Small intestine (tissue), 7 donors: ENCODE data around the gene TAS2R60. TPM values are rescaled to one million over a fixed set of nuclear protein-coding genes. Genes with fewer than 3 reads are reported as not detected.
"Not testable (repeated sequence)": the region's sequence is repeated elsewhere in the genome, so short reads cannot be mapped to it uniquely, and the experiment has no call there.

Experiments used
- DNase-seq, 2 donors: peaks; one replicate each; pipeline versions ENCODE4 v3.0.0 to v3.0.0-alpha.2; 2013
- FAIRE-seq: peaks from 2 replicates; lab custom pipeline; 2012; peaks lifted over from hg19 to GRCh38; lab: Jason Lieb, UNC
- H3K27ac ChIP-seq, 3 donors: one replicate each; pipeline ENCODE4 v1.5.1; 2013; ENCODE audit warnings: low read length in 2 of 3, mild to moderate bottlenecking in 2 of 3, control low read depth in 1 of 3, inconsistent platforms in 1 of 3, low read depth in 1 of 3, moderate library complexity in 1 of 3
- H3K27me3 ChIP-seq, 3 donors: one replicate each; pipeline ENCODE4 v1.6.1; 2013; ENCODE audit warnings: low read length in 3 of 3, inconsistent platforms in 1 of 3; ENCODE audit not compliant: control insufficient read depth in 3 of 3, insufficient read depth in 3 of 3
- H3K36me3 ChIP-seq, 3 donors: one replicate each; pipeline ENCODE4 v1.6.1; 2013; ENCODE audit warnings: low read length in 3 of 3, inconsistent platforms in 1 of 3, low read depth in 1 of 3, mild to moderate bottlenecking in 1 of 3, moderate library complexity in 1 of 3; ENCODE audit not compliant: control insufficient read depth in 3 of 3, insufficient read depth in 2 of 3
- H3K4me1 ChIP-seq, 3 donors: one replicate each; pipeline ENCODE4 v1.6.1; 2013; ENCODE audit warnings: low read length in 2 of 3, inconsistent platforms in 1 of 3, low read depth in 1 of 3, mild to moderate bottlenecking in 1 of 3, moderate library complexity in 1 of 3; ENCODE audit not compliant: control insufficient read depth in 3 of 3, insufficient read depth in 2 of 3
- H3K4me3 ChIP-seq, 3 donors: one replicate each; pipeline ENCODE4 v1.5.1; 2013; ENCODE audit warnings: low read length in 3 of 3, control low read depth in 1 of 3, inconsistent platforms in 1 of 3, low read depth in 1 of 3, mild to moderate bottlenecking in 1 of 3, moderate library complexity in 1 of 3
- H3K9me3 ChIP-seq, 2 donors: one replicate each; pipeline ENCODE4 v1.6.1; 2013; ENCODE audit warnings: low read depth in 1 of 2, low read length in 1 of 2; ENCODE audit not compliant: control insufficient read depth in 2 of 2, insufficient read depth in 1 of 2
- WGBS, 3 donors: extraction: QIAGEN DNeasy Blood & Tissue Kit; methylation state at CpG; one replicate each; pipeline ENCODE4 v1.1.7; 2013; 5-methylcytosine and 5-hydroxymethylcytosine counted together
- polyA plus RNA-seq, 4 donors: library from polyadenylated mRNA; stranded (reverse) in 3 of 4; unstranded in 1 of 4; fragments of 200-250 nt in 3 of 4; fragments of 120-200 nt in 1 of 4; gene quantifications; one replicate each; pipeline versions ENCODE4 v1.2.1 to v1.2.3, GENCODE V29; 2013
- donor health status: healthy with polysubstance abuse.
- donor health status: control.
- donor health status: control.
- donor health status: Bipolar disorder and iron deficiency.
- donor health status: healthy.

The TAS2R60 gene
- polyA plus RNA-seq, 4 donors: not detected

DNA sequence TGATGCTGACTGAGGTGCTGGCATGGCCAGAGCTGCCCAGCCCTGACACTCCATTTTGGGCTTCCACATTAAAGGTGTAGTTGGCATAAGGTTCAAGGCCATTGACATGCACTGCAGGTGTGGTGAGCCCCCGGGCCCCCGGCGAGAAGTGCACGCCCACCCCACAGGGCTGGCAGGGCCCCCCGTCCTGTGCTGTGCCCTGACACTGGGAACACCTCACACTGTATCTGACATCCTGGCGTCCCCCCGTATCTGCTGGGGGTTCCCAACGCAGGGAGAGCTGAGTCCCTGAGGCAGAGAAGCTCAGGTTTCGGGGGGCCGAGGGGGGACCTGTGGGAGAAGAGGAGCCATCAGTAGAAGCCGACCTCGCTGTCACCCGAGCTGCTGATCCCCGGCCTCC, 44.6 kb upstream of the TAS2R60 start:
- no peaks in the 10 kb centered on the region for H3K9me3 ChIP-seq
- no peak overlapping the region for H3K27ac ChIP-seq
- H3K27me3 ChIP-seq: no peaks in the 10 kb centered on the region
- peaks cover 0 to 26% (median 2%) of the 10 kb centered on the region in 3 donors for H3K4me1 ChIP-seq
- FAIRE-seq (no peak), DNase-seq (no peak)
- H3K36me3 ChIP-seq: peaks cover 5 to 79% (median 11%) of the 10 kb centered on the region in 3 donors
- H3K4me3 ChIP-seq: no peak overlapping the region
- WGBS, 3 donors: 90 to 93% (median 91%) methylated on average over 14 of the region's 14 CpGs

- FAIRE-seq: no peak
- no peak overlapping the region for H3K4me3 ChIP-seq
- H3K27me3 ChIP-seq: no peaks in the 10 kb centered on the region
- no peak overlapping the region for H3K27ac ChIP-seq
- H3K36me3 ChIP-seq: peaks cover 5 to 74% (median 11%) of the 10 kb centered on the region in 3 donors
- WGBS, 3 donors: 86 to 90% (median 86%) methylated on average over 8 of the region's 8 CpGs
- H3K4me1 ChIP-seq: peaks cover 0 to 20% (median 2%) of the 10 kb centered on the region in 3 donors
- no peak for DNase-seq
- H3K9me3 ChIP-seq: no peaks in the 10 kb centered on the region
Observed at GRCh38 chr7:143399151-143399550, 44.1 kb upstream of the TAS2R60 start.

GRCh38 chr7:143399642-143400041, 43.6 kb upstream of the TAS2R60 start:
- H3K4me3 ChIP-seq: no peak overlapping the region
- H3K27me3 ChIP-seq: no peaks in the 10 kb centered on the region
- H3K9me3 ChIP-seq: no peaks in the 10 kb centered on the region
- FAIRE-seq (no peak), DNase-seq (no peak)
- H3K27ac ChIP-seq: no peak overlapping the region
- 94 to 97% (median 96%) methylated on average over 20 of the region's 20 CpGs for WGBS, 3 donors
- H3K36me3 ChIP-seq: peaks cover 5 to 69% (median 11%) of the 10 kb centered on the region in 3 donors
- H3K4me1 ChIP-seq: peaks cover 0 to 19% (median 2%) of the 10 kb centered on the region in 3 donors

DNA sequence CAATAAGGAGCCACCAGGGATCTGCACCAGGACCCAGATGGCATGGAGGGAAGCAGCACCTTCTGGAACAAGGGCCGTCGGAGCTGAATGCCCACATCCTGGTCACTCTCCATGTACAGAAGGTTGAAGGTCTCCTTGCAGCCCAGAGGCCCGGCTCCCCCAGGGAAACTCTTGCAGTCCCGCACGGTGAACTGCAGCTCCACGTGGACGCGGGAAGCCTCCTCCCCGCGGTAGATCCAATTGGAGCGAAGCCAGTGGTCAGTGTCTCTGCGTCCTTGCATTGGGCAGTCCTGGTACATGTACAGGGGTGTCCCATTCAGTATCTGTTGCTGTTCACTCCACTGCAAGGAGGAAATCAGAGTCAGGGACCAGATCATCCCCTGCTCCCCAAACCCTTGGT, 42.0 kb upstream of the TAS2R60 start:
- Histone ChIP-seq H3K4me3 (no peak overlapping the region), H3K27ac (no peak overlapping the region), H3K36me3 (peaks cover 5 to 57% (median 9%) of the 10 kb centered on the region in 3 donors), H3K27me3 (no peaks in the 10 kb centered on the region), H3K4me1 (peaks cover 4 to 17% (median 8%) of the 10 kb centered on the region in 3 donors), H3K9me3 (no peaks in the 10 kb centered on the region)
- 91 to 93% (median 91%) methylated on average over 12 of the region's 12 CpGs for WGBS, 3 donors
- FAIRE-seq (no peak), DNase-seq (no peak)

- not testable (repeated sequence) for DNase-seq, H3K4me3 ChIP-seq, H3K27me3 ChIP-seq, H3K27ac ChIP-seq, FAIRE-seq, H3K9me3 ChIP-seq
- peaks cover 5 to 47% (median 8%) of the 10 kb centered on the region in 3 donors for H3K36me3 ChIP-seq
- WGBS, 3 donors: 78 to 81% (median 79%) methylated on average over 4 of the region's 4 CpGs
- H3K4me1 ChIP-seq: peaks cover 8 to 24% (median 11%) of the 10 kb centered on the region in 3 donors
Observed at GRCh38 chr7:143402233-143402632, 41.0 kb upstream of the TAS2R60 start.

DNA sequence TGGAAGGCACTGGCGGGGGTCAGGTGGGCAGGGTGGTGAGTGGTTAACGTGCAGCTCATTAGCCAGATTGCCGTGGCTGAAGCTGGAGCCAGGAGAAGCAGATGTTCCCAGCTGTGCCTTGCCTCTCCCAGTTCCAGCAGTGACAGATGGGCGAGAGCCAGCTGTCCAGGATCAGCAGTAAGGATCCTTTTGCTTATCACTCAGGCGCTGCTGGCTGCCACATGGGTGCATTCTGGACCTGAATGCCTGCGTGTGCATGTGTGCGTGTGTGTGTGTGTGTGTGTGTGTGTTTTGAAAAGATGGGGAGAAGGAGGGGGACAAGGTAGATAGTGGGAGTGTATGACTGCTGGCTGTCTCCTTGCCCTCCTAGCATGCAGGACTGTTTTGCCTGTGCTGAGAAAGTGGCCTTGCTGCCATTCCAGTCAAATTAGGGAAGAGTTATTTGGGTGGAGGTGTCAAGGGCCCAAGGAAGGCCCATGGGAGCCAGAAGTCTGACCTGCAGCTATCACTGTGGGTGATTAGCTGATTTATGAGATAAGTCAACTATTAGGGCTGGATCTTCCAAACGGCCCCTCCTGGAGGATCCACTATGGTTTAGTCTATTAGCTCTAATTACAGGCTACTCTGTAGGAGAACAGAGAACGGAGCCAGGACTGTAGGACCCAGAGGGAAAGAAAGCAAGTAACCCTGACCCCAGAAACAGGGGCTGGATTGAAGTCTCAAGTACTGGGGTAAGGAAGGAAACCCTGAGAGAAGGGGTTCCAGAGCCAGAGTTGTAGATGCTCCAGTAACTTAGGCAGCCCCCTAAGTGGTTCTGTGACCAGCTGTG, 37.9 kb upstream of the TAS2R60 start:
- peak in 1 of 2 donors; percentile 53 for DNase-seq
- peak overlapping the region in 1 of 3 donors; percentile 21 for H3K27ac ChIP-seq

DNA sequence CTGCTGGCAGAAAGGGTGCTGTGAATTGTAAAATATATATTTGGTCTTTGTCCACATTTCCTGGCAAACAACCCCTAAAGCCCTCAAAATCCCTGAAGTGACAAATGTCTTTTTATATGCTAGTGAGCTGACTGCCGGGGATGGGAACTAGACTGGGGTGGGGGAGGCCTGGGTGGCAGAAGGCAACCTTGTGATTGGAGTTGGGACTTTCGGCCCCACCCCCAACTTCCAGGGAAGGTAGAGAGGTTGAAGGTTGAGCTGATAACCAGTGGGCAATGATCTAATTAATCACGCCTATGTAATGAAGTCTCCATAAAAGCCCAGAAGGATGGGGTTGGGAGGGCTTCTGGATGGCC, 37.3 kb upstream of the TAS2R60 start:
- Histone ChIP-seq H3K27ac (no peak overlapping the region), H3K27me3 (no peaks in the 10 kb centered on the region), H3K4me3 (peak overlapping the region in 1 of 3 donors; percentile 19), H3K9me3 (no peaks in the 10 kb centered on the region), H3K4me1 (peaks cover 11 to 49% (median 19%) of the 10 kb centered on the region in 3 donors), H3K36me3 (peaks cover 0 to 17% (median 0%) of the 10 kb centered on the region in 3 donors)
- WGBS, 3 donors: 24 to 56% (median 30%) methylated on average over 3 of the region's 3 CpGs
- DNase-seq: peak in 1 of 2 donors; percentile 85
- FAIRE-seq: no peak

More for the DNA sequence above, 37.9 kb upstream of the TAS2R60 start:
- FAIRE-seq: no peak
- Histone ChIP-seq H3K36me3 (peaks cover 0 to 20% (median 2%) of the 10 kb centered on the region in 3 donors), H3K4me1 (peaks cover 11 to 45% (median 18%) of the 10 kb centered on the region in 3 donors), H3K9me3 (no peaks in the 10 kb centered on the region), H3K4me3 (peak overlapping the region in 1 of 3 donors; percentile 19), H3K27me3 (no peaks in the 10 kb centered on the region)
- WGBS, 3 donors: 31 to 44% (median 43%) methylated on average over 9 of the region's 9 CpGs

GRCh38 chr7:143407287-143408251, 35.7 kb upstream of the TAS2R60 start:
- FAIRE-seq: no peak
- Histone ChIP-seq H3K4me1 (peaks cover 11 to 60% (median 20%) of the 10 kb centered on the region in 3 donors), H3K27ac (peak overlapping the region; percentile 13 to 60 (median 50)), H3K27me3 (no peaks in the 10 kb centered on the region), H3K36me3 (peaks cover 0 to 5% (median 0%) of the 10 kb centered on the region in 3 donors), H3K9me3 (no peaks in the 10 kb centered on the region), H3K4me3 (peak overlapping the region; percentile 19 to 64 (median 62))
- 14 to 49% (median 21%) methylated on average over 12 to 13 of the region's 13 CpGs for WGBS, 3 donors
- no peak for DNase-seq
